ENCODE data around the gene MEIS3.

- TF ChIP-seq FOXK2 (IDR thresholded peaks at IDR 0.05) (no peak), MYC (IDR thresholded peaks at IDR 0.05; ENCODE audit: insufficient read depth, insufficient read length, insufficient replicate concordance, low read length, severe bottlenecking) (no peak), USF2 (IDR thresholded peaks at IDR 0.05; ENCODE audit: borderline replicate concordance, low read depth, low read length) (no peak), CUX1 (IDR thresholded peaks at IDR 0.05; ENCODE audit: insufficient replicate concordance, low read depth, low read length) (no peak), SMAD5 (IDR thresholded peaks at IDR 0.05; ENCODE audit: low read depth) (no peak), EZH2 (IDR thresholded peaks at IDR 0.05; ENCODE audit: borderline replicate concordance, control insufficient read depth, low read depth, low read length) (no peak), POLR2AphosphoS5 (IDR thresholded peaks at IDR 0.05; ENCODE audit: low read length) (no peak), MAX (IDR thresholded peaks at IDR 0.05; ENCODE audit: low read depth, low read length) (no peak), CTCF (IDR thresholded peaks at IDR 0.05 in 2 of 3, conservative IDR thresholded peaks at IDR 0.05 in 1 of 3; ENCODE audit: control insufficient read depth in 2 of 3, extremely low read depth in 1 of 3, insufficient read depth in 1 of 3, low read depth in 3 of 3, low read length in 3 of 3) (no peak), NFIC (IDR thresholded peaks at IDR 0.05; ENCODE audit: low read depth, low read length) (no peak), YY1 (IDR thresholded peaks at IDR 0.05; ENCODE audit: low read depth, low read length) (no peak)
Measured at GRCh38 chr19:47398707-47399597, 20.4 kb downstream of the MEIS3 start.
